Breast epithelium (tissue), 4 donors: ENCODE measurements around the gene DRG2. TPM values are rescaled to one million over a fixed set of nuclear protein-coding genes. Genes with fewer than 3 reads are reported as not detected.

Source experiments
- DNase-seq, 2 donors: peaks; one replicate each; pipeline ENCODE4 v3.0.0-alpha.2; 2019; ENCODE audit warnings: low spot score in 2 of 2
- H3K27ac ChIP-seq, 2 donors: fragments of 200-600 bp; sonication (generic) in 1 of 2; one replicate each; pipeline ENCODE4 v1.5.1; 2016 to 2019; ENCODE audit warnings: mild to moderate bottlenecking in 1 of 2
- H3K27me3 ChIP-seq, 2 donors: fragments of 200-600 bp; sonication (generic) in 1 of 2; one replicate each; pipeline versions ENCODE4 v1.5.1 to v1.6.0; 2017 to 2019; ENCODE audit warnings: control low read depth in 1 of 2, mild to moderate bottlenecking in 1 of 2
- H3K36me3 ChIP-seq: fragments of 200-600 bp; one replicate; pipeline ENCODE4 v1.5.1; 2019
- H3K4me1 ChIP-seq, 2 donors: fragments of 200-600 bp; sonication (generic); one replicate each; pipeline ENCODE4 v1.5.1; 2016 to 2019; ENCODE audit warnings: control low read depth in 1 of 2
- H3K4me3 ChIP-seq, 3 donors: fragments of 200-600 bp; sonication (generic); 1 replicate in 2 of 3; 2 replicates in 1 of 3; pipeline ENCODE4 v1.5.1; 2016 to 2019; ENCODE audit warnings: mild to moderate bottlenecking in 3 of 3, moderate library complexity in 2 of 3
- H3K9me3 ChIP-seq, 2 donors: fragments of 200-600 bp; sonication (generic) in 1 of 2; one replicate each; pipeline ENCODE4 v1.5.1; 2016 to 2019; ENCODE audit warnings: control low read depth in 1 of 2
- POLR2A ChIP-seq: fragments of 450-650 bp; IDR thresholded peaks from one replicate; pipeline ENCODE4 v1.6.1; 2016; ENCODE audit warnings: antibody characterized with exemption, mild to moderate bottlenecking, moderate library complexity
- POLR2AphosphoS5 ChIP-seq, 3 donors: sonication (generic); formaldehyde crosslinking; IDR thresholded peaks; one replicate each; pipeline ENCODE4 v1.6.1; 2017; ENCODE audit warnings: antibody characterized with exemption in 3 of 3
- intact Hi-C: fragments of 100-400 bp; cut with DNase I; formaldehyde crosslinking; loops from one replicate; pipeline ENCODE4 v1.15.1; 2023; ENCODE audit warnings: low total_unique reads
- total RNA-seq, 3 donors: library from RNA; depleted of rRNA; stranded (reverse); fragments of >200 nt; gene quantifications; one replicate each; pipeline ENCODE4 v1.1.0, GENCODE V29; 2016
- TF ChIP-seq, protein P1 (sequence below), 3 donors: fragments of 450-650 bp; IDR thresholded peaks; one replicate each; pipeline ENCODE4 v1.5.1; 2016 to 2017; ENCODE audit warnings: antibody characterized with exemption in 3 of 3, mild to moderate bottlenecking in 3 of 3, moderate library complexity in 3 of 3

The DRG2 gene
- total RNA-seq, 3 donors from 2014 or later: 36.4 to 42.0 (median 40.3) TPM

DNA sequence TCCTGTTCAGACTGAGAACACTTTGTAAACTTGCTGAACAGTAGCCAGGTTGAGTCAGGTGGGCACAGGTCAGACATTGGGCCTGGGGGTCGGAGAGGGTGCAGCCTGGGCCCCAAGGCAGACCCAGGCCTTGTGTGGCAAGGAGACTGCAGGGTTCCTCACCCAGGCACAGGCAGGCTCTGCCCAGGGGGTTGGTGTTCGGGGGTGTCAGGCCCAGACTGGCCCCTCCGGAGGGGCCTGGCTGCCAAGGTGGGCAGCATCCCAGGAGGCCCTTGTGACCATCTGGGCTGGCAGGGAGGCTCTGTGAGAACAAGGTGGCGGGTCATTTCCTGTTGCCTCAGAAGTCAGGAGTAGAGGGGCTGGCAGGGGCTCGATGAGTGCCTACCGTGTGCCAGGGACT lies 20.2 kb downstream of the DRG2 start:
- no peaks in the 10 kb centered on the region for H3K9me3 ChIP-seq
- no peaks in the 10 kb centered on the region for H3K4me1 ChIP-seq
- no peak for TF ChIP-seq POLR2AphosphoS5 (IDR thresholded peaks at IDR 0.05)
- TF ChIP-seq POLR2A: no peak
- TF ChIP-seq, protein P1, sequence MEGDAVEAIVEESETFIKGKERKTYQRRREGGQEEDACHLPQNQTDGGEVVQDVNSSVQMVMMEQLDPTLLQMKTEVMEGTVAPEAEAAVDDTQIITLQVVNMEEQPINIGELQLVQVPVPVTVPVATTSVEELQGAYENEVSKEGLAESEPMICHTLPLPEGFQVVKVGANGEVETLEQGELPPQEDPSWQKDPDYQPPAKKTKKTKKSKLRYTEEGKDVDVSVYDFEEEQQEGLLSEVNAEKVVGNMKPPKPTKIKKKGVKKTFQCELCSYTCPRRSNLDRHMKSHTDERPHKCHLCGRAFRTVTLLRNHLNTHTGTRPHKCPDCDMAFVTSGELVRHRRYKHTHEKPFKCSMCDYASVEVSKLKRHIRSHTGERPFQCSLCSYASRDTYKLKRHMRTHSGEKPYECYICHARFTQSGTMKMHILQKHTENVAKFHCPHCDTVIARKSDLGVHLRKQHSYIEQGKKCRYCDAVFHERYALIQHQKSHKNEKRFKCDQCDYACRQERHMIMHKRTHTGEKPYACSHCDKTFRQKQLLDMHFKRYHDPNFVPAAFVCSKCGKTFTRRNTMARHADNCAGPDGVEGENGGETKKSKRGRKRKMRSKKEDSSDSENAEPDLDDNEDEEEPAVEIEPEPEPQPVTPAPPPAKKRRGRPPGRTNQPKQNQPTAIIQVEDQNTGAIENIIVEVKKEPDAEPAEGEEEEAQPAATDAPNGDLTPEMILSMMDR (IDR thresholded peaks at IDR 0.05): no peak
- no peak for DNase-seq
- intact Hi-C loops: no loop called here
- H3K4me3 ChIP-seq: no peak overlapping the region
- no peaks in the 10 kb centered on the region for H3K27me3 ChIP-seq
- no peak overlapping the region for H3K27ac ChIP-seq
- H3K36me3 ChIP-seq: no peaks in the 10 kb centered on the region

GRCh38 chr17:18108401-18109312 lies 20.9 kb downstream of the DRG2 start, which contains the start of gene MYO15A:
TSS of gene MYO15A (plus strand) at chr17:18108756. CDS start at chr17:18118801, 10,045 bp downstream.
- DNase-seq: no peak
- Histone ChIP-seq H3K36me3 (no peaks in the 10 kb centered on the region), H3K27me3 (no peaks in the 10 kb centered on the region), H3K9me3 (no peaks in the 10 kb centered on the region), H3K4me1 (no peaks in the 10 kb centered on the region), H3K27ac (no peak within 1 kb of the TSS), H3K4me3 (no peak within 1 kb of the TSS)
- TF ChIP-seq, protein P1 (IDR thresholded peaks at IDR 0.05): no peak
- no peak for TF ChIP-seq POLR2A
- no peak for TF ChIP-seq POLR2AphosphoS5 (IDR thresholded peaks at IDR 0.05)
- intact Hi-C loops: no loop called here

DNA sequence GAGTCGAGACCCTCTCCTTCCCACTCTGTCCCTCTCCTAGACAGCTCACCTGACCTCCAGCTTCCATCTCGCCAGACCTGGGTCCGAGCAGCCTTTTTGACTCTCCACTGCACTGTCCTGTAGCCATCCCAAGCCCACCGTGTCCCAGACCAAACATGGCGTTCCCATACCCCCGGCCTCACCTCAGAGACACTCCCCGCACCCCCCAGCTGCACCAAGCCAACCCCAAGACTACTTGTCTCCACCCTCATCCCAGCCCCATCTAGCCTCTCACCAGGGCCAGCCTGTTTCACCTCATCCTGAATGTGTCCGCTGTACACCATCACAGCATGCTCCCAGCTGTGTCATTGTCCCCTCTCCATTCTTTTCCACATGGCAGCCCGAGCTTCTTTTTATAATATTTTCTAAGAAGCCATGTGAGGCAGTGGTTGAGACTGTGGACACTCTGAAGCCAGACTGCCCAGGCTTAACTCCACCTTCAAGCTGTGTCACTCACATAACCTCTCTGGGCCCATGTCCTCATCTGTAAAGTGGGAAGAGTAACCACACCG lies 22.3 kb downstream of the DRG2 start:
- no peak for DNase-seq
- Histone ChIP-seq H3K36me3 (no peaks in the 10 kb centered on the region), H3K4me1 (no peaks in the 10 kb centered on the region), H3K27ac (no peak overlapping the region), H3K27me3 (no peaks in the 10 kb centered on the region), H3K4me3 (no peak overlapping the region), H3K9me3 (no peaks in the 10 kb centered on the region)
- intact Hi-C loops: no loop called here
- no peak for TF ChIP-seq POLR2A
- TF ChIP-seq POLR2AphosphoS5 (IDR thresholded peaks at IDR 0.05): no peak
- TF ChIP-seq, protein P1 (IDR thresholded peaks at IDR 0.05): no peak

DNA sequence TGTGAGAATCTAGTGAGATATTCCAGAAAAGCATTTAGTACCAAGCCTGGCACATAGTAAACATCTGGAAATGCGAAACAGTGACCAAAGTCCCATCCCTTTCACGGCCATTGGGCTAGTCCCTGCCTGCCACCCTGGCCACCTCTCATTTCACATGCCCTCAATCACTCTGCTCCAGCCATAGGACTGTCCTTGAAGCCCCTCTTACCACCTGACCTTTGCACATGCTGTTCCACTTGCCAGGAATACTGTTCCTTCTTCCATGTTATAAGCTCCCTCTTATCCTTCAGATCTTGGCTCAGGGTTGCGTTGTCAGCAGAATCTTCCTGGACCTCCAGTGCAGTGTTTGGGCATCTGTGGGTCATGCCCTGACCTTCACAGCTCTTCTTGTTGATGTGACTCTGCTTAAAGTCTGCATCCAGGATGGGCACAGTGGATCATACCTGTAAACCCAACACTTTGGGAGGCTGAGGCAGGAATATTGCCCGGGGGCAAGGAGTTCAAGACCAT lies 22.9 kb downstream of the DRG2 start:
- Histone ChIP-seq H3K27me3 (no peaks in the 10 kb centered on the region), H3K36me3 (no peaks in the 10 kb centered on the region), H3K4me3 (no peak overlapping the region), H3K9me3 (no peaks in the 10 kb centered on the region), H3K4me1 (no peaks in the 10 kb centered on the region), H3K27ac (no peak overlapping the region)
- DNase-seq: no peak
- intact Hi-C loops: no loop called here
- TF ChIP-seq POLR2AphosphoS5 (IDR thresholded peaks at IDR 0.05): no peak
- TF ChIP-seq POLR2A: no peak
- TF ChIP-seq, protein P1 (IDR thresholded peaks at IDR 0.05): no peak
